ENCODE measurements around the gene GNAO1. TPM values are rescaled to one million over a fixed set of nuclear protein-coding genes. Genes with fewer than 3 reads are reported as not detected.

The GNAO1 gene
- polyA plus RNA-seq, 1 donor (not counting 4 experiments of a cell fraction or from before 2014, with no cell fraction given): 0.13 TPM

- TF ChIP-seq CTCF (optimal IDR thresholded peaks at IDR 0.05 in 1 of 3, IDR thresholded peaks at IDR 0.05 in 1 of 3, conservative IDR thresholded peaks at IDR 0.05 in 1 of 3; ENCODE audit: extremely low read depth in 1 of 3, insufficient read depth in 2 of 3, low read length in 3 of 3) (no peak), EZH2 (IDR thresholded peaks at IDR 0.05; ENCODE audit: low read length) (no peak)
- peaks cover 17% of the 10 kb centered on the region for H3K4me1 ChIP-seq (ENCODE audit: control insufficient read depth, extremely low read depth, insufficient read depth, low read length)
- H2AFZ ChIP-seq (ENCODE audit: control insufficient read depth, low read length): no peak overlapping the region
- H3K27ac ChIP-seq (ENCODE audit: control insufficient read depth, insufficient read depth, low read length): no peak overlapping the region
- H3K4me3 ChIP-seq (ENCODE audit: control insufficient read depth in 2 of 3, extremely low read depth in 1 of 3, insufficient read depth in 2 of 3, low read depth in 1 of 3, low read length in 3 of 3): no peak overlapping the region
- dilution Hi-C loops (cut with MboI; ENCODE audit: extremely low pct_ligation_motif_present, low sequenced_read_pairs): no loop called here
- H3K4me2 ChIP-seq (ENCODE audit: control insufficient read depth, extremely low read depth, insufficient read depth, low read depth, low read length): peak overlapping the region; percentile 45
- DNase-seq (ENCODE audit: low read depth, low spot score) (peak; percentile 75), FAIRE-seq (no peak)
- H3K9ac ChIP-seq (ENCODE audit: control insufficient read depth, extremely low read depth, insufficient read depth, low read length): peak overlapping the region; percentile 22
- H3K9me3 ChIP-seq (ENCODE audit: control insufficient read depth, low read depth, low read length): no peaks in the 10 kb centered on the region
- no peaks in the 10 kb centered on the region for H3K9me1 ChIP-seq (ENCODE audit: control insufficient read depth, extremely low read depth, insufficient read depth, low read length)
- no peaks in the 10 kb centered on the region for H3K79me2 ChIP-seq (ENCODE audit: control insufficient read depth, insufficient read depth, low read length)
- no peaks in the 10 kb centered on the region for H3K27me3 ChIP-seq (ENCODE audit: control insufficient read depth, extremely low read depth, insufficient read depth, low read length)
- H4K20me1 ChIP-seq (ENCODE audit: control insufficient read depth, extremely low read depth, insufficient read depth, low read length): no peaks in the 10 kb centered on the region
- no peaks in the 10 kb centered on the region for H3K36me3 ChIP-seq (ENCODE audit: control insufficient read depth in 2 of 2, extremely low read depth in 1 of 2, insufficient read depth in 2 of 2, low read length in 2 of 2)
Observed at GRCh38 chr16:56343661-56344517, 152.6 kb downstream of the GNAO1 start.

- Histone ChIP-seq H4K20me1 (ENCODE audit: control insufficient read depth, extremely low read depth, insufficient read depth, low read length) (no peaks in the 10 kb centered on the region), H3K79me2 (ENCODE audit: control insufficient read depth, insufficient read depth, low read length) (no peaks in the 10 kb centered on the region), H3K36me3 (ENCODE audit: control insufficient read depth in 2 of 2, extremely low read depth in 1 of 2, insufficient read depth in 2 of 2, low read length in 2 of 2) (no peaks in the 10 kb centered on the region), H3K27ac (ENCODE audit: control insufficient read depth, insufficient read depth, low read length) (no peak overlapping the region), H3K9me3 (ENCODE audit: control insufficient read depth, low read depth, low read length) (no peaks in the 10 kb centered on the region), H3K4me2 (ENCODE audit: control insufficient read depth, extremely low read depth, insufficient read depth, low read depth, low read length) (peak overlapping the region; percentile 45), H3K9me1 (ENCODE audit: control insufficient read depth, extremely low read depth, insufficient read depth, low read length) (no peaks in the 10 kb centered on the region), H3K9ac (ENCODE audit: control insufficient read depth, extremely low read depth, insufficient read depth, low read length) (no peak overlapping the region), H2AFZ (ENCODE audit: control insufficient read depth, low read length) (no peak overlapping the region), H3K4me1 (ENCODE audit: control insufficient read depth, extremely low read depth, insufficient read depth, low read length) (peaks cover 17% of the 10 kb centered on the region), H3K4me3 (ENCODE audit: control insufficient read depth in 2 of 3, extremely low read depth in 1 of 3, insufficient read depth in 2 of 3, low read depth in 1 of 3, low read length in 3 of 3) (no peak overlapping the region), H3K27me3 (ENCODE audit: control insufficient read depth, extremely low read depth, insufficient read depth, low read length) (peaks cover 4% of the 10 kb centered on the region)
- no peak for FAIRE-seq
- dilution Hi-C loops (cut with MboI; ENCODE audit: extremely low pct_ligation_motif_present, low sequenced_read_pairs): no loop called here
- DNase-seq (ENCODE audit: low read depth, low spot score): peak; percentile 62
- TF ChIP-seq CTCF (optimal IDR thresholded peaks at IDR 0.05 in 1 of 3, IDR thresholded peaks at IDR 0.05 in 1 of 3, conservative IDR thresholded peaks at IDR 0.05 in 1 of 3; ENCODE audit: extremely low read depth in 1 of 3, insufficient read depth in 2 of 3, low read length in 3 of 3) (no peak), EZH2 (IDR thresholded peaks at IDR 0.05; ENCODE audit: low read length) (no peak)
Observed at GRCh38 chr16:56344518-56345405, 153.5 kb downstream of the GNAO1 start.

All from keratinocyte (primary cell).